K562 (cell line): ENCODE data around the gene FAM131C. TPM values are rescaled to one million over a fixed set of nuclear protein-coding genes. Genes with fewer than 3 reads are reported as not detected.
A peak's percentile ranks its signal among the peaks of the same experiment; 100 is the strongest.

Experiments used
- ATF3 ChIP-seq, 2 experiments: fragments of 450-650 bp in 1 of 2; sonication (generic) in 1 of 2; formaldehyde crosslinking in 1 of 2; IDR thresholded peaks in 1 of 2; conservative IDR thresholded peaks in 1 of 2; 2 replicates each; pipeline versions ENCODE4 v1.6.1 to v1.8.1; 2016 to 2023; ENCODE audit warnings: mild to moderate bottlenecking in 2 of 2, moderate library complexity in 2 of 2, inconsistent platforms in 1 of 2, missing genetic modification reagents in 1 of 2
- ATF6 ChIP-seq: sonication (generic); formaldehyde crosslinking; IDR thresholded peaks from 2 replicates; pipeline ENCODE4 v1.4.0; 2020; ENCODE audit warnings: mild to moderate bottlenecking, missing genetic modification reagents
- ETV5 ChIP-seq: sonication (generic); formaldehyde crosslinking; IDR thresholded peaks from 2 replicates; pipeline ENCODE4 v1.4.0; 2020; ENCODE audit warnings: low read depth, mild to moderate bottlenecking, missing genetic modification reagents
- FIP1L1 ChIP-seq: fragments of 200-400 bp; formaldehyde crosslinking; IDR thresholded peaks from 2 replicates; pipeline ENCODE4 v1.6.1; 2018; ENCODE audit warnings: mild to moderate bottlenecking, low read depth, low read length; ENCODE audit not compliant: poor library complexity, severe bottlenecking
- FOXA1 ChIP-seq: fragments of 450-650 bp; IDR thresholded peaks from 2 replicates; pipeline ENCODE4 v1.6.1; 2016; ENCODE audit warnings: mild to moderate bottlenecking, borderline replicate concordance
- NCOA2 ChIP-seq, 2 experiments: fragments of 450-650 bp; IDR thresholded peaks; 2 replicates each; pipeline ENCODE4 v1.6.1; 2018; ENCODE audit warnings: mild to moderate bottlenecking in 2 of 2, moderate library complexity in 1 of 2; ENCODE audit not compliant: partially characterized antibody in 2 of 2
- RBM15 ChIP-seq: fragments of 200-400 bp; formaldehyde crosslinking; IDR thresholded peaks from 2 replicates; pipeline ENCODE4 v1.6.1; 2018; ENCODE audit warnings: mild to moderate bottlenecking, low read length, moderate library complexity; ENCODE audit not compliant: insufficient read depth
- RERE ChIP-seq: sonication (generic); formaldehyde crosslinking; IDR thresholded peaks from 2 replicates; pipeline ENCODE4 v1.8.0; 2023; ENCODE audit warnings: missing genetic modification reagents, mild to moderate bottlenecking, borderline replicate concordance
- ZKSCAN3 ChIP-seq: fragments of 250-450 bp; sonication (Bioruptor Pico); IDR thresholded peaks from 2 replicates; pipeline ENCODE4 v1.4.0; 2020
- ZNF133 ChIP-seq: fragments of 250-450 bp; sonication (Bioruptor Pico); IDR thresholded peaks from 2 replicates; pipeline ENCODE4 v1.4.0; 2020; ENCODE audit warnings: mild to moderate bottlenecking
- ZNF444 ChIP-seq: fragments of 250-450 bp; sonication (Bioruptor Pico); IDR thresholded peaks from 2 replicates; pipeline ENCODE4 v1.4.0; 2020; ENCODE audit warnings: mild to moderate bottlenecking, moderate library complexity
- ZNF785 ChIP-seq: fragments of 250-450 bp; sonication (Bioruptor Pico); IDR thresholded peaks from 2 replicates; pipeline ENCODE4 v1.4.0; 2020; ENCODE audit warnings: mild to moderate bottlenecking
- ZZZ3 ChIP-seq: fragments of 450-650 bp; IDR thresholded peaks from 2 replicates; pipeline ENCODE4 v1.6.1; 2016; ENCODE audit warnings: antibody characterized with exemption, mild to moderate bottlenecking, moderate library complexity
- polyA plus RNA-seq, 8 experiments: library from polyadenylated mRNA; depleted of rRNA in 4 of 8; stranded (reverse) in 5 of 8; unstranded in 3 of 8; fragments of >200 nt; fragmentation: Nextera tagmentation in 2 of 8; fragmentation: Illumina TruSeq in 1 of 8; extraction: Ambion mirVana in 2 of 8; extraction: Trizol in 1 of 8; gene quantifications; 2 replicates each; pipeline versions ENCODE4 v1.2.1 to v1.2.3, GENCODE V29; 2011 to 2014; ENCODE audit warnings: inconsistent platforms in 1 of 8, missing spikeins in 1 of 8
- total RNA-seq, 7 experiments: library from RNA; depleted of rRNA in 6 of 7; stranded (reverse); fragments of >200 nt in 6 of 7; fragmentation: Illumina TruSeq in 2 of 7; extraction: Trizol in 2 of 7; gene quantifications; 2 replicates each; pipeline versions ENCODE4 v1.2.1 to v1.2.3, GENCODE V29; 2011 to 2021; ENCODE audit warnings: low replicate concordance in 1 of 7
- TF ChIP-seq, protein P1 (sequence below): sonication (generic); formaldehyde crosslinking; IDR thresholded peaks from 2 replicates; pipeline ENCODE4 v1.8.0; 2022; ENCODE audit warnings: missing genetic modification reagents, mild to moderate bottlenecking, borderline replicate concordance
- TF ChIP-seq, protein P2 (sequence below): fragments of 250-450 bp; sonication (Bioruptor Pico); IDR thresholded peaks from 2 replicates; pipeline ENCODE4 v1.6.1; 2021; ENCODE audit warnings: mild to moderate bottlenecking

The FAM131C gene
- total and polyA plus RNA-seq, 9 of the 15 experiments (the other 6 are each of a cell fraction or from before 2014, with no cell fraction given): 0.10 to 0.29 (median 0.16) TPM; not detected in 6

- TF ChIP-seq, protein P1, sequence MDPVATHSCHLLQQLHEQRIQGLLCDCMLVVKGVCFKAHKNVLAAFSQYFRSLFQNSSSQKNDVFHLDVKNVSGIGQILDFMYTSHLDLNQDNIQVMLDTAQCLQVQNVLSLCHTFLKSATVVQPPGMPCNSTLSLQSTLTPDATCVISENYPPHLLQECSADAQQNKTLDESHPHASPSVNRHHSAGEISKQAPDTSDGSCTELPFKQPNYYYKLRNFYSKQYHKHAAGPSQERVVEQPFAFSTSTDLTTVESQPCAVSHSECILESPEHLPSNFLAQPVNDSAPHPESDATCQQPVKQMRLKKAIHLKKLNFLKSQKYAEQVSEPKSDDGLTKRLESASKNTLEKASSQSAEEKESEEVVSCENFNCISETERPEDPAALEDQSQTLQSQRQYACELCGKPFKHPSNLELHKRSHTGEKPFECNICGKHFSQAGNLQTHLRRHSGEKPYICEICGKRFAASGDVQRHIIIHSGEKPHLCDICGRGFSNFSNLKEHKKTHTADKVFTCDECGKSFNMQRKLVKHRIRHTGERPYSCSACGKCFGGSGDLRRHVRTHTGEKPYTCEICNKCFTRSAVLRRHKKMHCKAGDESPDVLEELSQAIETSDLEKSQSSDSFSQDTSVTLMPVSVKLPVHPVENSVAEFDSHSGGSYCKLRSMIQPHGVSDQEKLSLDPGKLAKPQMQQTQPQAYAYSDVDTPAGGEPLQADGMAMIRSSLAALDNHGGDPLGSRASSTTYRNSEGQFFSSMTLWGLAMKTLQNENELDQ (CRISPR knock-in tag): no peak
- TF ChIP-seq FIP1L1 (no peak), ZZZ3 (no peak), RBM15 (no peak), ATF6 (CRISPR knock-in tag) (no peak), ETV5 (no peak), ZNF785 (CRISPR knock-in tag) (no peak), ZNF444 (CRISPR knock-in tag) (no peak), ATF3 (IDR thresholded peaks at IDR 0.05) (no peak), ATF3 (CRISPR knock-in tag; conservative IDR thresholded peaks at IDR 0.05) (0 out of 2 replicates have a peak, but pooled peaks have one; percentile 37), RERE (CRISPR knock-in tag) (no peak), FOXA1 (no peak), ZKSCAN3 (CRISPR knock-in tag) (no peak), ZNF133 (CRISPR knock-in tag) (no peak), NCOA2 (IDR thresholded peaks at IDR 0.05; ENCODE audit: partially characterized antibody in 2 of 2) (no peak)
- TF ChIP-seq, protein P2, sequence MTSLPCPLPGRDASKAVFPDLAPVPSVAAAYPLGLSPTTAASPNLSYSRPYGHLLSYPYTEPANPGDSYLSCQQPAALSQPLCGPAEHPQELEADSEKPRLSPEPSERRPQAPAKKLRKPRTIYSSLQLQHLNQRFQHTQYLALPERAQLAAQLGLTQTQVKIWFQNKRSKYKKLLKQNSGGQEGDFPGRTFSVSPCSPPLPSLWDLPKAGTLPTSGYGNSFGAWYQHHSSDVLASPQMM: no peak
These were observed 5.6 kb upstream of the FAM131C start (continued) for GRCh38 chr1:16078925-16079656.
